Muscle layer of colon (tissue), 2 donors: ENCODE measurements around the gene URB1.
A peak's percentile ranks its signal among the peaks of the same experiment; 100 is the strongest.
"Not testable (repeated sequence)": the region's sequence is repeated elsewhere in the genome, so short reads cannot be mapped to it uniquely, and the experiment has no call there.

ENCODE experiments used
- H3K27ac ChIP-seq: one replicate; pipeline ENCODE4 v1.7.0; 2013; ENCODE audit warnings: low read depth, mild to moderate bottlenecking, low read length, moderate library complexity
- H3K27me3 ChIP-seq, 2 donors: one replicate each; pipeline ENCODE4 v1.7.0; 2013; ENCODE audit warnings: low read length in 2 of 2, mild to moderate bottlenecking in 2 of 2; ENCODE audit not compliant: insufficient read depth in 2 of 2, control insufficient read depth in 1 of 2
- H3K36me3 ChIP-seq: one replicate; pipeline ENCODE4 v1.7.0; 2013; ENCODE audit warnings: mild to moderate bottlenecking, low read length; ENCODE audit not compliant: insufficient read depth
- H3K4me1 ChIP-seq: one replicate; pipeline ENCODE4 v1.7.0; 2013; ENCODE audit warnings: mild to moderate bottlenecking, low read length; ENCODE audit not compliant: insufficient read depth
- H3K4me3 ChIP-seq, 2 donors: one replicate each; pipeline ENCODE4 v1.7.0; 2013; ENCODE audit warnings: low read length in 2 of 2, low read depth in 1 of 2, mild to moderate bottlenecking in 1 of 2, moderate library complexity in 1 of 2
- H3K9ac ChIP-seq: one replicate; pipeline ENCODE4 v1.7.0; 2013; ENCODE audit warnings: low read length
- H3K9me3 ChIP-seq: one replicate; pipeline ENCODE4 v1.7.0; 2013; ENCODE audit warnings: mild to moderate bottlenecking, low read length
- donor health status: abdominal sarcoma.
- donor health status: Adenocarcinoma of cecum.

The URB1 gene

GRCh38 chr21:32392880-32393676 is at the start of gene URB1:
Gene URB1, minus strand, starts transcription at chr21:32393012. Its CDS starts 102 bp downstream, at chr21:32392910.
- H3K9me3 ChIP-seq = no peaks in the 10 kb centered on the region
- peaks cover 16% of the 10 kb centered on the region for H3K4me1 ChIP-seq
- peak within 1 kb of the TSS; percentile 72 for H3K27ac ChIP-seq
- H3K27me3 ChIP-seq = no peaks in the 10 kb centered on the region
- H3K9ac ChIP-seq = peak within 1 kb of the TSS; percentile 41
- peak within 1 kb of the TSS; percentile 73 to 96 for H3K4me3 ChIP-seq
- H3K36me3 ChIP-seq = peaks cover under 1% of the 10 kb centered on the region

- Histone ChIP-seq H3K9ac (no peak overlapping the region), H3K27ac (no peak overlapping the region), H3K36me3 (no peaks in the 10 kb centered on the region), H3K27me3 (no peaks in the 10 kb centered on the region), H3K9me3 (no peaks in the 10 kb centered on the region), H3K4me1 (no peaks in the 10 kb centered on the region), H3K4me3 (no peak overlapping the region)
Observed at GRCh38 chr21:32437729-32438128, 44.9 kb upstream of the URB1 start.

GRCh38 chr21:32432982-32433660 is 40.3 kb upstream of the URB1 start:
- H3K9me3 ChIP-seq, H3K27ac ChIP-seq: not testable (repeated sequence)

GRCh38 chr21:32427958-32428623 is 35.3 kb upstream of the URB1 start:
- Histone ChIP-seq H3K4me1 (no peaks in the 10 kb centered on the region), H3K27me3 (no peaks in the 10 kb centered on the region), H3K4me3 (no peak overlapping the region), H3K36me3 (no peaks in the 10 kb centered on the region), H3K27ac (no peak overlapping the region), H3K9me3 (no peaks in the 10 kb centered on the region), H3K9ac (no peak overlapping the region)

More at GRCh38 chr21:32432982-32433660, 40.3 kb upstream of the URB1 start:
- H3K4me3 ChIP-seq, H3K4me1 ChIP-seq, H3K27me3 ChIP-seq, H3K9ac ChIP-seq, H3K36me3 ChIP-seq: not testable (repeated sequence)

- Histone ChIP-seq H3K4me3 (no peak overlapping the region), H3K4me1 (no peaks in the 10 kb centered on the region), H3K9ac (no peak overlapping the region), H3K27ac (no peak overlapping the region), H3K27me3 (no peaks in the 10 kb centered on the region), H3K9me3 (no peaks in the 10 kb centered on the region), H3K36me3 (no peaks in the 10 kb centered on the region)
Observed at GRCh38 chr21:32426592-32427051, 33.8 kb upstream of the URB1 start.

- H3K27ac ChIP-seq = no peak overlapping the region
- H3K4me1 ChIP-seq = no peaks in the 10 kb centered on the region
- H3K9ac ChIP-seq = no peak overlapping the region
- H3K4me3 ChIP-seq = no peak overlapping the region
- H3K9me3 ChIP-seq = no peaks in the 10 kb centered on the region
- no peaks in the 10 kb centered on the region for H3K36me3 ChIP-seq
- H3K27me3 ChIP-seq = no peaks in the 10 kb centered on the region
Observed at GRCh38 chr21:32426066-32426465, 33.3 kb upstream of the URB1 start.

GRCh38 chr21:32425628-32426027 is 32.8 kb upstream of the URB1 start:
- Histone ChIP-seq H3K4me1 (no peaks in the 10 kb centered on the region), H3K9ac (no peak overlapping the region), H3K27me3 (no peaks in the 10 kb centered on the region), H3K27ac (no peak overlapping the region), H3K4me3 (no peak overlapping the region), H3K36me3 (no peaks in the 10 kb centered on the region), H3K9me3 (no peaks in the 10 kb centered on the region)

GRCh38 chr21:32424674-32425073 is 31.9 kb upstream of the URB1 start:
- H3K27ac ChIP-seq = no peak overlapping the region
- no peaks in the 10 kb centered on the region for H3K9me3 ChIP-seq
- H3K9ac ChIP-seq = no peak overlapping the region
- H3K27me3 ChIP-seq = no peaks in the 10 kb centered on the region
- no peaks in the 10 kb centered on the region for H3K36me3 ChIP-seq
- H3K4me3 ChIP-seq = no peak overlapping the region
- no peaks in the 10 kb centered on the region for H3K4me1 ChIP-seq

- Histone ChIP-seq H3K4me3 (no peak overlapping the region), H3K9me3 (no peaks in the 10 kb centered on the region), H3K36me3 (no peaks in the 10 kb centered on the region), H3K27me3 (no peaks in the 10 kb centered on the region), H3K27ac (no peak overlapping the region), H3K9ac (no peak overlapping the region), H3K4me1 (no peaks in the 10 kb centered on the region)
Observed at GRCh38 chr21:32424191-32424535, 31.4 kb upstream of the URB1 start.

- no peaks in the 10 kb centered on the region for H3K4me1 ChIP-seq
- no peaks in the 10 kb centered on the region for H3K36me3 ChIP-seq
- no peaks in the 10 kb centered on the region for H3K9me3 ChIP-seq
- H3K9ac ChIP-seq = no peak overlapping the region
- H3K27me3 ChIP-seq = no peaks in the 10 kb centered on the region
- no peak overlapping the region for H3K27ac ChIP-seq
- H3K4me3 ChIP-seq = no peak overlapping the region
Observed at GRCh38 chr21:32423320-32424190, 30.7 kb upstream of the URB1 start.

GRCh38 chr21:32422064-32422463 is 29.3 kb upstream of the URB1 start:
- H3K27ac ChIP-seq = no peak overlapping the region
- H3K4me1 ChIP-seq = no peaks in the 10 kb centered on the region
- no peaks in the 10 kb centered on the region for H3K9me3 ChIP-seq
- no peaks in the 10 kb centered on the region for H3K27me3 ChIP-seq
- H3K4me3 ChIP-seq = no peak overlapping the region
- H3K9ac ChIP-seq = no peak overlapping the region
- peaks cover 6% of the 10 kb centered on the region for H3K36me3 ChIP-seq
